GM18909 (cell line): ENCODE measurements around the gene BLNK.

Source experiments
- ATAC-seq: cut with Tn5 transposase; IDR thresholded peaks from one replicate; pipeline ENCODE4 v1.9.1; 2021; ENCODE audit warnings: mild to moderate bottlenecking; ENCODE audit not compliant: unreplicated experiment, poor library complexity

BLNK gene

GRCh38 chr10:96165726-96166125 lies 105.6 kb downstream of the BLNK start:
- no peak for ATAC-seq

GRCh38 chr10:96153070-96153469 lies 118.3 kb downstream of the BLNK start:
- no peak for ATAC-seq

- ATAC-seq, result no peak
Measured at GRCh38 chr10:96152437-96152836, 118.9 kb downstream of the BLNK start.
